SK-N-SH (cell line): ENCODE data around the gene TMEM132D. TPM values are rescaled to one million over a fixed set of nuclear protein-coding genes. Genes with fewer than 3 reads are reported as not detected.

Experiments
- CTCF ChIA-PET: fragments of 300-600, 350-600 bp; formaldehyde crosslinking; extraction: SDS; loops from one replicate; lab custom pipeline; 2021; lab: Yijun Ruan, JAX
- POLR2A ChIA-PET: fragments of 350-600 bp; sonication (Branson Sonifier 250); formaldehyde crosslinking; extraction: SDS; loops from one replicate; lab custom pipeline; 2020; ENCODE audit warnings: antibody characterized with exemption, inconsistent platforms; lab: Yijun Ruan, JAX
- DNase-seq: peaks from one replicate; pipeline ENCODE4 v3.0.0; 2012
- H2AFZ ChIP-seq: fragments of 200-600 bp; sonication (generic); 2 replicates; pipeline ENCODE4 v1.8.1; 2016; ENCODE audit warnings: antibody characterized with exemption, mild to moderate bottlenecking, low read depth
- H3F3A ChIP-seq: fragments of 200-600 bp; sonication (generic); replicated peaks from 2 replicates; pipeline ENCODE3; 2016; ENCODE audit warnings: antibody characterized with exemption, mild to moderate bottlenecking; ENCODE audit not compliant: insufficient read depth
- H3K27ac ChIP-seq, 2 experiments: fragments of 200-500 bp in 1 of 2; fragments of 200-600 bp in 1 of 2; sonication (Bioruptor generic) in 1 of 2; sonication (generic), shearing (Covaris generic) in 1 of 2; 2 replicates each; pipeline versions ENCODE4 v1.5.1 to v1.6.1; 2014 to 2016; ENCODE audit warnings: low read depth in 2 of 2, inconsistent platforms in 1 of 2, low read length in 1 of 2, mild to moderate bottlenecking in 1 of 2, mixed read lengths in 1 of 2
- H3K27me3 ChIP-seq: fragments of 200-600 bp; sonication (generic), shearing (Covaris generic); 2 replicates; pipeline ENCODE4 v1.6.1; 2016; ENCODE audit warnings: mixed run types; ENCODE audit not compliant: insufficient read depth
- H3K36me3 ChIP-seq, 2 experiments: fragments of 200-500 bp in 1 of 2; fragments of 200-600 bp in 1 of 2; sonication (Bioruptor generic) in 1 of 2; sonication (generic) in 1 of 2; replicated peaks in 1 of 2; 2 replicates each; pipeline versions ENCODE3 to v1.5.1; 2014 to 2016; ENCODE audit warnings: low read length in 1 of 2, mild to moderate bottlenecking in 1 of 2; ENCODE audit not compliant: insufficient read depth in 2 of 2, control insufficient read depth in 1 of 2
- H3K4me1 ChIP-seq, 2 experiments: fragments of 200-500 bp in 1 of 2; fragments of 200-600 bp in 1 of 2; sonication (Bioruptor generic) in 1 of 2; sonication (generic), shearing (Covaris generic) in 1 of 2; 2 replicates each; pipeline versions ENCODE4 v1.5.1 to v1.6.1; 2014 to 2016; ENCODE audit warnings: low read depth in 1 of 2, low read length in 1 of 2, mixed run types in 1 of 2; ENCODE audit not compliant: insufficient read depth in 2 of 2, control insufficient read depth in 1 of 2
- H3K4me2 ChIP-seq: fragments of 200-600 bp; sonication (generic), shearing (Covaris generic); 2 replicates; pipeline ENCODE4 v1.6.1; 2017; ENCODE audit warnings: mixed run types
- H3K4me3 ChIP-seq, 2 experiments: fragments of 200-500 bp in 1 of 2; fragments of 200-600 bp in 1 of 2; sonication (Bioruptor generic) in 1 of 2; sonication (generic), shearing (Covaris generic) in 1 of 2; 2 replicates each; pipeline versions ENCODE4 v1.5.1 to v1.8.1; 2014 to 2016; ENCODE audit warnings: low read depth in 2 of 2, inconsistent platforms in 1 of 2, low read length in 1 of 2, mild to moderate bottlenecking in 1 of 2, mixed read lengths in 1 of 2, moderate library complexity in 1 of 2
- H3K79me2 ChIP-seq: fragments of 200-600 bp; sonication (generic); 2 replicates; pipeline ENCODE4 v1.8.1; 2017; ENCODE audit warnings: mild to moderate bottlenecking; ENCODE audit not compliant: insufficient read depth
- H3K9ac ChIP-seq: fragments of 200-600 bp; sonication (generic); 2 replicates; pipeline ENCODE4 v1.6.1; 2017; ENCODE audit warnings: mixed run types
- H3K9me2 ChIP-seq: fragments of 200-600 bp; sonication (generic); 2 replicates; pipeline ENCODE4 v1.6.1; 2017; ENCODE audit warnings: mixed run types
- H3K9me3 ChIP-seq: fragments of 200-600 bp; sonication (generic); 2 replicates; pipeline ENCODE4 v1.6.1; 2017; ENCODE audit warnings: mixed run types, mild to moderate bottlenecking, moderate library complexity
- H4K20me1 ChIP-seq: fragments of 200-600 bp; sonication (generic); 2 replicates; pipeline ENCODE4 v1.6.1; 2017; ENCODE audit warnings: mild to moderate bottlenecking, mixed run types; ENCODE audit not compliant: insufficient read depth
- CHD2 ChIP-seq: fragments of 150-350 bp; IDR thresholded peaks from 2 replicates; pipeline ENCODE4 v1.6.1; 2018; ENCODE audit warnings: low read length; ENCODE audit not compliant: partially characterized antibody
- CTCF ChIP-seq: fragments of 200-600 bp; sonication (generic); IDR thresholded peaks from 2 replicates; pipeline ENCODE4 v1.6.1; 2017; ENCODE audit warnings: antibody characterized with exemption, mild to moderate bottlenecking, moderate library complexity
- EP300 ChIP-seq, 2 experiments: IDR thresholded peaks; 2 replicates each; pipeline versions ENCODE4 v1.4.0 to v1.6.1; 2012; ENCODE audit warnings: borderline replicate concordance in 1 of 2, low read depth in 1 of 2, low read length in 1 of 2
- FOXJ3 ChIP-seq: sonication (generic); formaldehyde crosslinking; IDR thresholded peaks from 2 replicates; pipeline ENCODE4 v1.5.1; 2020; ENCODE audit warnings: mild to moderate bottlenecking, missing genetic modification reagents
- IRF3 ChIP-seq: fragments of 150-350 bp; IDR thresholded peaks from 2 replicates; pipeline ENCODE4 v1.6.1; 2016; ENCODE audit warnings: mild to moderate bottlenecking, low read depth, low read length
- JUND ChIP-seq: IDR thresholded peaks from 2 replicates; pipeline ENCODE4 v1.4.0; 2012
- MXI1 ChIP-seq: IDR thresholded peaks from 2 replicates; pipeline ENCODE4 v1.6.1; 2012; ENCODE audit warnings: mild to moderate bottlenecking, low read depth, low read length, improper control_type of control experiment
- NFIC ChIP-seq: IDR thresholded peaks from 2 replicates; pipeline ENCODE4 v1.4.0; 2012; ENCODE audit warnings: borderline replicate concordance
- NRF1 ChIP-seq: IDR thresholded peaks from 2 replicates; pipeline ENCODE4 v1.6.1; 2012; ENCODE audit warnings: low read depth, mild to moderate bottlenecking, low read length
- PBX3 ChIP-seq: IDR thresholded peaks from 2 replicates; pipeline ENCODE4; 2012
- SIN3A ChIP-seq: IDR thresholded peaks from 2 replicates; pipeline ENCODE4 v1.6.1; 2012; ENCODE audit warnings: low read depth, mild to moderate bottlenecking, low read length, moderate library complexity, borderline replicate concordance
- TEAD4 ChIP-seq: IDR thresholded peaks from 2 replicates; pipeline ENCODE4 v1.4.0; 2012; ENCODE audit warnings: mild to moderate bottlenecking, borderline replicate concordance; ENCODE audit not compliant: insufficient read depth
- USF1 ChIP-seq: IDR thresholded peaks from 2 replicates; pipeline ENCODE4 v1.4.0; 2012; ENCODE audit warnings: low read depth, borderline replicate concordance
- WGBS: methylation state at CpG from one replicate; pipeline ENCODE4 v1.1.6; 2017; ENCODE audit warnings: low lambda C conversion rate; 5-methylcytosine and 5-hydroxymethylcytosine counted together
- polyA plus RNA-seq, 3 experiments: library from polyadenylated mRNA; depleted of rRNA; stranded (reverse); fragments of >200 nt; gene quantifications; 2 replicates each; pipeline ENCODE4 v1.2.3, GENCODE V29; 2012

TMEM132D gene
- polyA plus RNA-seq, 1 of the 3 experiments (the other 2 are of a cell fraction) = not detected

- WGBS = 6% methylated on average over 6 of the region's 6 CpGs
- ChIA-PET POLR2A (no interaction called here), CTCF (no interaction called here)
- Histone ChIP-seq H3K36me3 (no peaks in the 10 kb centered on the region), H3K9me2 (no peaks in the 10 kb centered on the region), H4K20me1 (no peaks in the 10 kb centered on the region), H3K79me2 (no peaks in the 10 kb centered on the region), H3F3A (no peaks in the 10 kb centered on the region), H3K27ac (no peak overlapping the region), H3K9ac (no peak overlapping the region), H3K4me3 (no peak overlapping the region), H3K27me3 (no peaks in the 10 kb centered on the region), H2AFZ (no peak overlapping the region), H3K4me2 (no peak overlapping the region), H3K4me1 (no peaks in the 10 kb centered on the region), H3K9me3 (no peaks in the 10 kb centered on the region)
- TF ChIP-seq IRF3 (no peak), CTCF (no peak), NFIC (no peak), CHD2 (no peak), EP300 (IDR thresholded peaks at IDR 0.05; ENCODE audit: borderline replicate concordance in 1 of 2, low read depth in 1 of 2, low read length in 1 of 2) (no peak), FOXJ3 (no peak), JUND (no peak), MXI1 (no peak), USF1 (no peak), PBX3 (no peak), NRF1 (no peak)
- DNase-seq = no peak
These were observed 436.1 kb downstream of the TMEM132D start for GRCh38 chr12:129467726-129468125.

GRCh38 chr12:129467289-129467688 is 436.5 kb downstream of the TMEM132D start:
- Histone ChIP-seq H3K4me3 (no peak overlapping the region), H3K27me3 (no peaks in the 10 kb centered on the region), H3K27ac (no peak overlapping the region), H3K9me3 (no peaks in the 10 kb centered on the region), H3K79me2 (no peaks in the 10 kb centered on the region), H3K9ac (no peak overlapping the region), H3F3A (no peaks in the 10 kb centered on the region), H4K20me1 (no peaks in the 10 kb centered on the region), H3K36me3 (no peaks in the 10 kb centered on the region), H3K4me2 (no peak overlapping the region), H2AFZ (no peak overlapping the region), H3K9me2 (no peaks in the 10 kb centered on the region), H3K4me1 (no peaks in the 10 kb centered on the region)
- DNase-seq = no peak
- ChIA-PET CTCF (no interaction called here), POLR2A (no interaction called here)
- 8% methylated on average over 1 of the region's 1 CpG for WGBS
- TF ChIP-seq TEAD4 (no peak), FOXJ3 (no peak), SIN3A (no peak), PBX3 (no peak)
